Esophagus squamous epithelium (tissue), 5 donors: ENCODE measurements around the gene CDK5RAP1. TPM values are rescaled to one million over a fixed set of nuclear protein-coding genes. Genes with fewer than 3 reads are reported as not detected.

Experiments used
- DNase-seq: peaks from one replicate; lab custom pipeline; 2025; lab: John Stamatoyannopoulos, UW
- H3K27ac ChIP-seq, 4 donors: fragments of 200-600 bp; sonication (generic); one replicate each; pipeline ENCODE4 v1.5.1; 2016 to 2019; ENCODE audit warnings: mild to moderate bottlenecking in 1 of 4
- H3K27me3 ChIP-seq, 4 donors: fragments of 200-600 bp; sonication (generic); 1 replicate in 3 of 4; 2 replicates in 1 of 4; pipeline versions ENCODE4 v1.5.1 to v1.6.0; 2017 to 2021; ENCODE audit warnings: antibody characterized with exemption in 1 of 4
- H3K36me3 ChIP-seq, 3 donors: fragments of 200-600 bp; sonication (generic); one replicate each; pipeline ENCODE4 v1.5.1; 2016 to 2019
- H3K4me1 ChIP-seq, 3 donors: fragments of 200-600 bp; sonication (generic); one replicate each; pipeline ENCODE4 v1.5.1; 2017 to 2019
- H3K4me3 ChIP-seq, 4 donors: fragments of 200-600 bp; sonication (generic); 1 replicate in 3 of 4; 2 replicates in 1 of 4; pipeline ENCODE4 v1.5.1; 2016 to 2019; ENCODE audit warnings: mild to moderate bottlenecking in 2 of 4, moderate library complexity in 1 of 4
- H3K9me3 ChIP-seq, 3 donors: fragments of 200-600 bp; sonication (generic); one replicate each; pipeline ENCODE4 v1.5.1; 2016 to 2019
- CTCF ChIP-seq, 6 experiments: fragments of 450-650 bp in 4 of 6; fragments of 200-600 bp in 2 of 6; sonication (generic) in 2 of 6; IDR thresholded peaks; one replicate each; pipeline ENCODE4 v1.5.1; 2016 to 2019; ENCODE audit warnings: antibody characterized with exemption in 6 of 6, mild to moderate bottlenecking in 4 of 6, moderate library complexity in 4 of 6
- POLR2A ChIP-seq, 4 donors: fragments of 450-650 bp; IDR thresholded peaks; one replicate each; pipeline ENCODE4 v1.6.1; 2017; ENCODE audit warnings: antibody characterized with exemption in 4 of 4, mild to moderate bottlenecking in 4 of 4, moderate library complexity in 3 of 4
- WGBS, 2 donors: methylation state at CpG; one replicate each; pipeline ENCODE4 v1.1.5; 2018; 5-methylcytosine and 5-hydroxymethylcytosine counted together
- intact Hi-C: fragments of 100-400 bp; cut with DNase I; formaldehyde crosslinking; loops from one replicate; pipeline ENCODE4 v1.15.0; 2022
- total RNA-seq, 4 donors: library from RNA; depleted of rRNA; stranded (reverse); fragments of >200 nt; gene quantifications; one replicate each; pipeline ENCODE4 v1.1.0, GENCODE V29; 2016
- donor health status: DM: yes; HTN: yes; CAD: no.

Gene CDK5RAP1
- total RNA-seq, 4 donors from 2014 or later: 13.5 to 23.2 (median 20.1) TPM

GRCh38 chr20:33423141-33423834 lies 22.0 kb upstream of the CDK5RAP1 start:
- Histone ChIP-seq H3K27ac (peak overlapping the region; percentile 62 to 87 (median 80)), H3K27me3 (no peaks in the 10 kb centered on the region), H3K4me1 (peaks cover 0 to 22% (median 8%) of the 10 kb centered on the region in 3 donors), H3K4me3 (no peak overlapping the region), H3K36me3 (no peaks in the 10 kb centered on the region), H3K9me3 (no peaks in the 10 kb centered on the region)
- TF ChIP-seq CTCF (IDR thresholded peaks at IDR 0.05) (no peak), POLR2A (IDR thresholded peaks at IDR 0.05) (no peak)
- no peak for DNase-seq
- intact Hi-C loops: no loop called here
- WGBS, 2 donors: 39 to 73% methylated on average over 2 to 6 of the region's 7 CpGs

GRCh38 chr20:33419140-33419974 lies 18.0 kb upstream of the CDK5RAP1 start:
- WGBS, 2 donors: 64 to 71% methylated on average over 4 to 5 of the region's 7 CpGs
- TF ChIP-seq POLR2A (IDR thresholded peaks at IDR 0.05) (no peak), CTCF (IDR thresholded peaks at IDR 0.05) (no peak)
- H3K36me3 ChIP-seq: peaks cover 0 to 9% (median 0%) of the 10 kb centered on the region in 3 donors
- no peak overlapping the region for H3K27ac ChIP-seq
- DNase-seq: no peak
- intact Hi-C loops: no loop called here
- no peak overlapping the region for H3K4me3 ChIP-seq
- H3K27me3 ChIP-seq: no peaks in the 10 kb centered on the region
- H3K4me1 ChIP-seq: peaks cover 0 to 31% (median 8%) of the 10 kb centered on the region in 3 donors
- H3K9me3 ChIP-seq: no peaks in the 10 kb centered on the region

- Histone ChIP-seq H3K4me1 (peaks cover 0 to 17% (median 2%) of the 10 kb centered on the region in 3 donors), H3K4me3 (no peak overlapping the region), H3K27ac (no peak overlapping the region), H3K27me3 (no peaks in the 10 kb centered on the region), H3K9me3 (no peaks in the 10 kb centered on the region), H3K36me3 (peaks cover 0 to 9% (median 0%) of the 10 kb centered on the region in 3 donors)
- intact Hi-C loops: no loop called here
- WGBS, 2 donors: 89% methylated on average over 2 to 3 of the region's 3 CpGs
- DNase-seq: no peak
- TF ChIP-seq POLR2A (IDR thresholded peaks at IDR 0.05) (no peak), CTCF (IDR thresholded peaks at IDR 0.05) (no peak)
Measured at GRCh38 chr20:33418033-33418432, 16.7 kb upstream of the CDK5RAP1 start.

- peaks cover 0 to 30% (median 0%) of the 10 kb centered on the region in 3 donors for H3K36me3 ChIP-seq
- no peak overlapping the region for H3K27ac ChIP-seq
- intact Hi-C loops: no loop called here
- no peak overlapping the region for H3K4me3 ChIP-seq
- DNase-seq: no peak
- H3K9me3 ChIP-seq: no peaks in the 10 kb centered on the region
- TF ChIP-seq POLR2A (IDR thresholded peaks at IDR 0.05) (no peak), CTCF (IDR thresholded peaks at IDR 0.05) (peak in 5 of 6 experiments; percentile 12 to 33 (median 27))
- WGBS, 2 donors: 46 to 54% methylated on average over 7 to 8 of the region's 8 CpGs
- H3K27me3 ChIP-seq: no peaks in the 10 kb centered on the region
- H3K4me1 ChIP-seq: peaks cover 0 to 11% (median 0%) of the 10 kb centered on the region in 3 donors
Measured at GRCh38 chr20:33415948-33416347, 14.6 kb upstream of the CDK5RAP1 start.

- intact Hi-C loops: no loop called here
- H3K4me3 ChIP-seq: no peak overlapping the region
- H3K9me3 ChIP-seq: no peaks in the 10 kb centered on the region
- WGBS, 2 donors: 89 to 90% methylated on average over 2 to 3 of the region's 8 CpGs
- no peaks in the 10 kb centered on the region for H3K27me3 ChIP-seq
- TF ChIP-seq CTCF (IDR thresholded peaks at IDR 0.05): no peak
- no peak for TF ChIP-seq POLR2A (IDR thresholded peaks at IDR 0.05)
- H3K27ac ChIP-seq: no peak overlapping the region
- peaks cover 0 to 6% (median 0%) of the 10 kb centered on the region in 3 donors for H3K4me1 ChIP-seq
- DNase-seq: no peak
- peaks cover 0 to 63% (median 4%) of the 10 kb centered on the region in 3 donors for H3K36me3 ChIP-seq
Measured at GRCh38 chr20:33412484-33412838, 11.1 kb upstream of the CDK5RAP1 start.
